OCI-LY7 (cell line): ENCODE results near the gene EYS.

ENCODE experiments used
- CTCF ChIP-seq: fragments of 200-600 bp; sonication (generic); conservative IDR thresholded peaks from 2 replicates; pipeline ENCODE4 v1.5.1; 2014; ENCODE audit warnings: mild to moderate bottlenecking, antibody characterized with exemption, low read length, moderate library complexity, mixed read lengths
- EZH2phosphoT487 ChIP-seq: fragments of 200-600 bp; sonication (generic); IDR thresholded peaks from 2 replicates; pipeline ENCODE4 v1.6.1; 2018; ENCODE audit warnings: low read depth, borderline replicate concordance, mild to moderate bottlenecking, mixed run types, antibody characterized with exemption, low read length, moderate library complexity, mixed read lengths

DNA sequence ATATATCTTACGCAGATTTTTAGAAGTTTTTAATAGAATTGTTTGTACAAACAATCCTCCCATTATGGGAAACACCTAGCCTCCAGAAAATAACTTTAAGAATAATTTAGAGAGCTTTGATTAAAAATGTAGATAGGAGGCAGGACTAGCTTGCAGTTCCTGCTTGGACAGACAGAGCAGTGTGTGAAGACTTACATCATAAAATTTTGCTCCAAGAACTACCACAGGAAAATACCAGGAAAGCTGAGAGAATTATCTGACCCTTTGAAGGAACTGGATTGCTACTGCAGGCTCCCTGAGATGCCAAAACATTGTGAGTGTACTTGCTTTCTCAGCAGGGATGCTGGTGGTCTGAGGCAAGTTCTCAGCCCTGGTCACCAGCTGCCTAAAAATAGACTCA lies 64.2 kb downstream of the EYS start:
- TF ChIP-seq CTCF (no peak), EZH2phosphoT487 (no peak)
